GM12878 (cell line): Measurements from ENCODE around the gene STXBP5.

ENCODE experiments used
- BACH1 ChIP-seq: fragments of 450-650 bp; IDR thresholded peaks from 2 replicates; pipeline ENCODE4 v1.6.1; 2017; ENCODE audit warnings: mild to moderate bottlenecking, borderline replicate concordance
- CBFB ChIP-seq: IDR thresholded peaks from 2 replicates; pipeline ENCODE4 v1.6.1; 2016; ENCODE audit warnings: antibody characterized with exemption, low read depth
- CTCF ChIP-seq, 3 experiments: IDR thresholded peaks in 2 of 3; conservative IDR thresholded peaks in 1 of 3; 2 replicates each; pipeline ENCODE4 v1.5.1; 2011; ENCODE audit warnings: low read depth in 3 of 3, low read length in 3 of 3, mild to moderate bottlenecking in 3 of 3, control low read depth in 2 of 3, moderate library complexity in 2 of 3, inconsistent platforms in 1 of 3, mixed read lengths in 1 of 3; ENCODE audit not compliant: control insufficient read depth in 2 of 3, insufficient read depth in 1 of 3; ENCODE audit errors: extremely low read depth in 1 of 3
- FOS ChIP-seq: IDR thresholded peaks from 3 replicates; pipeline ENCODE4 v1.6.1; 2011; ENCODE audit warnings: borderline replicate concordance; ENCODE audit not compliant: insufficient read length; ENCODE audit errors: extremely low read depth
- FOXM1 ChIP-seq: IDR thresholded peaks from 2 replicates; pipeline ENCODE4 v1.6.1; 2012; ENCODE audit warnings: low read depth, mild to moderate bottlenecking, inconsistent platforms, low read length, moderate library complexity
- HDAC2 ChIP-seq: fragments of 200-600 bp; sonication (generic); IDR thresholded peaks from 2 replicates; pipeline ENCODE4 v1.6.1; 2017
- HSF1 ChIP-seq: fragments of 150-350 bp; IDR thresholded peaks from 2 replicates; pipeline ENCODE4 v1.6.1; 2014; ENCODE audit warnings: mild to moderate bottlenecking, low read depth, low read length
- MXI1 ChIP-seq: fragments of 150-350 bp; IDR thresholded peaks from 2 replicates; pipeline ENCODE4 v1.6.1; 2011; ENCODE audit warnings: low read depth, mild to moderate bottlenecking, inconsistent platforms, low read length, improper control_type of control experiment
- RAD21 ChIP-seq: IDR thresholded peaks from 2 replicates; pipeline ENCODE4 v1.6.1; 2011; ENCODE audit warnings: mild to moderate bottlenecking, low read depth, low read length, moderate library complexity; ENCODE audit not compliant: insufficient read depth
- SMC3 ChIP-seq: IDR thresholded peaks from 2 replicates; pipeline ENCODE4 v1.6.1; 2011; ENCODE audit warnings: low read length, improper control_type of control experiment, borderline replicate concordance
- TAF1 ChIP-seq: IDR thresholded peaks from 2 replicates; pipeline ENCODE4 v1.6.1; 2011; ENCODE audit warnings: mild to moderate bottlenecking, low read depth, low read length, borderline replicate concordance

GRCh38 chr6:147325557-147325956 is 121.3 kb downstream of the STXBP5 start:
- TF ChIP-seq CBFB (no peak), MXI1 (no peak), FOS (no peak), RAD21 (no peak), CTCF (IDR thresholded peaks at IDR 0.05 in 2 of 3, conservative IDR thresholded peaks at IDR 0.05 in 1 of 3; ENCODE audit: control insufficient read depth in 2 of 3, extremely low read depth in 1 of 3, insufficient read depth in 1 of 3, low read depth in 3 of 3, low read length in 3 of 3) (no peak), HSF1 (no peak), BACH1 (no peak), TAF1 (no peak), SMC3 (no peak), FOXM1 (no peak), HDAC2 (no peak)
